HG02571 (cell line): ENCODE results near the gene SSTR4.

ENCODE experiments used
- ATAC-seq: cut with Tn5 transposase; IDR thresholded peaks from one replicate; pipeline ENCODE4 v1.9.1; 2021; ENCODE audit warnings: mild to moderate bottlenecking, moderate library complexity; ENCODE audit not compliant: unreplicated experiment

SSTR4 gene

DNA sequence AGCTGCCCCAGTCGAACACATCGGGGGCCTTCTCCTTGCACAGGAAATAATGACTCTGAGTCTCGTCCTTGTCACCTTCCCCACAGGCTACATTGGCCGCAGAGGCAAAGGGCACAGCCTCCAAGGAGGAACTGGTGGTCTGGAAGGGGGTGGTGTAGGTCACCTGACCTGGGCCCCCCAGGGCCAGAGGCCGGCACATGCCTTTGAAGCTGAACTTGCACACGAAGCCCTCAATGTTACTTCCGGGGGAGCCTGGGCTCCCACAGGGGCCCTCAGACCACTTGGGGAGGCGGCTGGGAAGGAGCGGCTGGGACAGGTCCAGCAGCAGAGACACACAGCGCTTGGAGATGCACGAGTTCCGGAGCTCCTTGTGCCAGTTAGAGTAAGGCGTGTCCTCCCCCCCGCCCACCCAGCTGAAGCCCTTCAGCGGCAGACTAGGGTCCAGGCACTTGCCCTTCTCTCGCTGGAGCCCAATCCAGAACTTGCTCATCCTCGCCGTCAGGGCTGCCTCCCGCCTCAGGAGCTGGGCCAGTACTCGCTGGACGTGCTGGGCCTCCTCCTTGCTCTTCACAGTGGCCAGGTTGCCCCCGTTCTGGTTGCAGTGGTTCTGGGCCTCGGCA is 50.4 kb downstream of the SSTR4 start:
- no peak for ATAC-seq

DNA sequence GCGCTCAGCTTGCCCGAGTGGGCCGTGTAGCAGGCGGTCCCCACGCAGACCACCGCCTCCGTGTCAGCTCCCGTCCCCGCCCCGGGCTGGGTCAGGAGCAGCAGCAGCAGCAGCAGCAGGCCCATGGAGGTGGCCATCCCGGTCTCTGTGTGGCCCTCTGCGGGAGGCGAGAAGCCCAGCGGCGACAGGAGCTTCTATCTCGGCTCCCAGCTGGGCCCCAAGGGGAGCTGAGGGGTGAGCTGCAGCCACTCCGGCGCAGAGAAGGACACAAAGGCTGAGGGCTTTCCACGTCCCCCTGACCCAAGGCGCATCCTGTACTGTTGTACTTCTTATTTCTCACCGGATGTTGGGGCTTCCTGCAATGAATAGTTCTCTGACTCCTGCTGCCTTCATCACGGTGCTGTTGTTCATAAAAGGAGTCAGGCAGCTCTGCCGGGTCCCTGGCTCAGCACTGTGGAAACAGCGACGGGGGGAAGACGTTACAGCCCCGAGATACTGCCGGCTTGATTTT is 51.0 kb downstream of the SSTR4 start, which contains the start of gene CD93:
Gene CD93, minus strand, starts transcription at position 269 of the 511 bp plus-strand sequence. Its CDS starts 132 bp downstream, at position 137.
- ATAC-seq = no peak

DNA sequence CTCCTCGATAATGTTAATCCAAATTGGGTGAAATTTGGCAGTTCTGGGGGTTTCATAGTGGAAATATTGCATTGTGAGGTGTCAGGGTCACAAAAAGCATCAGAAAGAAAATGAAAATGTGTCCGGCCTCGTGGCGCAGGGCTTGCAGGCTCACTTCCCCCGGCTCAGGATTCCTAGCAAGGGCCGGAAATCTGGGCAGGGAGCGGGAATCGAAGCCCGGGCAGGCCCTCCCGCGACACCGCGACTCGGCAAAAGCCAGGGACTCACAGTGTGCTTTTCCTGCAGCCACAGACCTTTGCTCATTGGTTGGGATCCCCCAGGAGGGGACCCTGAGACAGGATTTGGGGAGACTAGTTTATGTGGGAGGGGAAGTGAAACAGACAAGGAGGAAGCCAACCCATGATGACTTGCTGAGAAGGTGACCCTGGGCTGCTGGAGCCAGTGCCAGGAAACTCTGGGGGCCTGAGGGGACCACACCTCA is 51.9 kb downstream of the SSTR4 start:
- no peak for ATAC-seq

DNA sequence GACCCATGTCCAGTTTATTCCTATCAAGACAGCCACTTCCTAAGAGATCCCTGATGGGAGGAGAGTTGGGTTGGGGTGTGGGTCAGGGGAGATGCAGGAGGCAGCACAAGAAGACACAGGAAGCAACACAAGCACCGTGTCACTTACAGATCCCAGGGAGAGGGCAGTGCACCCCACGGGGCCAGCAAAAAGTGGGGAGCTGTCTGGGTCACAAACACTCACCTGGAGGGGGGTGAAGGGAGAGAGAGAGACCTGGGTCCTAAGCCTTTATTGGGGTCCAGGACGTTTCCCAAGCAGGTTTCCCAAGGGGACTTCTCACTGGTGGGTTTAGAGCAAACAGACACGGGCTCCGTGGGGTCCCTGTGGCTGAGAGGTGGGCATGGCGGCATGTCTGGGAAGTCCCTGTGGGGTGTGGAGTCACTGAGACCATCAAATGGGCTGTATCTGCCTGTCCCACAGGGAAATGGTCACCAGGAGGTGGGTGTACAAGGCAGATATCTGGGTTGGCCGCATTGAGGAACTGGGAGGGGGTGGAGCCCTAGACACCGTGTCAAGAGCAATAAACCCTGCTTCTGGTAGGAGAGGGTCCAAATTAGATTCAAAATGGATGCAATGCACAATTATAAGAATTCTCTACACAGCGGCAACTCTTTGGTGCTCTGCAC is 52.6 kb downstream of the SSTR4 start:
- no peak for ATAC-seq
